Lower leg skin (tissue), 4 donors: ENCODE results near the gene CEP76. TPM values are rescaled to one million over a fixed set of nuclear protein-coding genes. Genes with fewer than 3 reads are reported as not detected.

Source experiments
- DNase-seq, 2 donors: peaks; one replicate each; pipeline ENCODE4 v3.0.0-alpha.2; 2019; ENCODE audit warnings: low spot score in 2 of 2
- H3K4me3 ChIP-seq: fragments of 200-600 bp; sonication (generic); 2 replicates; pipeline ENCODE4 v1.5.1; 2017; ENCODE audit warnings: mild to moderate bottlenecking, low read depth; ENCODE audit not compliant: poor library complexity, severe bottlenecking
- CTCF ChIP-seq, 3 donors: fragments of 450-650 bp; IDR thresholded peaks; one replicate each; pipeline ENCODE4 v1.5.1; 2016; ENCODE audit warnings: antibody characterized with exemption in 3 of 3, mild to moderate bottlenecking in 3 of 3, moderate library complexity in 2 of 3
- POLR2A ChIP-seq, 2 donors: fragments of 450-650 bp; IDR thresholded peaks; one replicate each; pipeline ENCODE4 v1.6.1; 2016 to 2017; ENCODE audit warnings: antibody characterized with exemption in 2 of 2, mild to moderate bottlenecking in 1 of 2, moderate library complexity in 1 of 2
- WGBS, 2 donors: methylation state at CpG; one replicate each; pipeline ENCODE4 v1.1.5; 2018; 5-methylcytosine and 5-hydroxymethylcytosine counted together
- intact Hi-C: fragments of 100-400 bp; cut with DNase I; formaldehyde crosslinking; loops from one replicate; pipeline ENCODE4 v1.15.0; 2023; ENCODE audit warnings: low total_unique reads
- total RNA-seq, 4 donors: library from RNA; depleted of rRNA; stranded (reverse); fragments of >200 nt; gene quantifications; one replicate each; pipeline ENCODE4 v1.1.0, GENCODE V29; 2016

Gene CEP76
- total RNA-seq, 4 donors from 2014 or later = 16.1 to 18.9 (median 18.0) TPM

GRCh38 chr18:12703096-12703567 lies 609 bp upstream of the CEP76 start:
- 1% methylated on average over 26 to 28 of the region's 28 CpGs for WGBS, 2 donors
- no peak for TF ChIP-seq CTCF (IDR thresholded peaks at IDR 0.05)
- TF ChIP-seq POLR2A (IDR thresholded peaks at IDR 0.05) = no peak
- DNase-seq = no peak
- intact Hi-C loops = no loop called here
- H3K4me3 ChIP-seq = peak overlapping the region; percentile 87

DNA sequence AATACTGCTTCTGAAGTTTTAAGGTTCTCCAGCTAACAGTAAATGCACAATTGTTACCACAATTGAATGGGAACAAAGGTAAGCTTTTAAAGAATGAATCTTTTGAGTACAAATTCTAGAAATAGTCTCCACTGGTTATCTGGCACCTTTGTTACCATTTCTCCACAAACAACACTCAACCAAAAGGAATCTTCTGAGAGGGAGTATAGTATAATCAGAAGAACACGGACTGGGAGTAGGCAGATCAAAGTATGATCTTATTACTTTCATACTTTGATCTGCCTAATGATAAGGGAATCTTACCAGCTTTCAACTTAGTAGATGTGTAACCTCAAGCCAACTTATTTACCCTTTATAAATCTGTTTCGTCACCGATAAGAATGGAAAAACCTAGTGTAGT lies 1.4 kb downstream of the CEP76 start:
- no peak for DNase-seq
- intact Hi-C loops = no loop called here
- TF ChIP-seq CTCF (IDR thresholded peaks at IDR 0.05) (no peak), POLR2A (IDR thresholded peaks at IDR 0.05) (no peak)
- WGBS, 2 donors = 59 to 63% methylated on average over 3 of the region's 3 CpGs
- H3K4me3 ChIP-seq = no peak overlapping the region

DNA sequence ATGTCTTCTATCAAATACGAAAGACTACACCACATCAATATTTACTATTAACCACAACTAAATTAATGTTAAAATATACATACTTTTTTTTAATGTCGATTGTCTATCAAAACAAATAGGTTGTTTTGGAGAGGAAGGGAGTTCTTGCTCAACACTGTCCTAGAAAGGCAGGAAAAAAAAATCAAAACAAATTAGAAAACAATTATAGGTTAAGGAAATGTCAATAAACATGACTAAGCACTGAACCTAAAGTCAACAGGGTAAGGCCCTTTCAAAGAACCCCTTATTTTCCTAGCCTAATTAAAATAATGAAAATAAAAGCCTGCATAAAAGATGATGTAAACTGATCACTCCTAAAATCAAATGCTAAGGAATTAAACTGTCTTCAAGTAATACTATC lies 2.8 kb downstream of the CEP76 start:
- DNase-seq = no peak

DNA sequence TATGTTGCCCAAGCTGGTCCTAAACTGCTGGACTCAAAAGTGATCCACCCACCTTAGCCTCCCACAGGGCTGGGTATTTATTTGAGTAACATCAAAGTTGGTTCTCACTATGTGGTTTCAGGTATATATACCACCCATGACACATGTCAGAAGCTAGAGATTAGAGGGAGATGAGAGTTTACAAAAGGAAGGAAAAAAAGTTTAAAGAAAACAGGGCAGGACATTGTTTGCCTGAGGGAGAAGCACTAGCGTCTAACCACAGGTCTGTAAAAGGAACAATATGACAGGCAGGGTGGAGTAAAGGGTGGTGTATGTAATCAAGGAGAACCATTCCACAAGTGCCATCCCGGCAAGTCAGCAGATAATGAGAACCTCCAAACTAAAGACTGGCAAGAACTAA lies 8.5 kb downstream of the CEP76 start:
- intact Hi-C loops = no loop called here
- no peak overlapping the region for H3K4me3 ChIP-seq
- DNase-seq = no peak
- 20 to 71% methylated on average over 2 of the region's 2 CpGs for WGBS, 2 donors
- no peak for TF ChIP-seq POLR2A (IDR thresholded peaks at IDR 0.05)
- TF ChIP-seq CTCF (IDR thresholded peaks at IDR 0.05) = no peak

More for the DNA sequence above, 2.8 kb downstream of the CEP76 start:
- H3K4me3 ChIP-seq = no peak overlapping the region
- TF ChIP-seq POLR2A (IDR thresholded peaks at IDR 0.05) (no peak), CTCF (IDR thresholded peaks at IDR 0.05) (no peak)
- 79 to 81% methylated on average over 2 of the region's 2 CpGs for WGBS, 2 donors
- intact Hi-C loops = no loop called here

DNA sequence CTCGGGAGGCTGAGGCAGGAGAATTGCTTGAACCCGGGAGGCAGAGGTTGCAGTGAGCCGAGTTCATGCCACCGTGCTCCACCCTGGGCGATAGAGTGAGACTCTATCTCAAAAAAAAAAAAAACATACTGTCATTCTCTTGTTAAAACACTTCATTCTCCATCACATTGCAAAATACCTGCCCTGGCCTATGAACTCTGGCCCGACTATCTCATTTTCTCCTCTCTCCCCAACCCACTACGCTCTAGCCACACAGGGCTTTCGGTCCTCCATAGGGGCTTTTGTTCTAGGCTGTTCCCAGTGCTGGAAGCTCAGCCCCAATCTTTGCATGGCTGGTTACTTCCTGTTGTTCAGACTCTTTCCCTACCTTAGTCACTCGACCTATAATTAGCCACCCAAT lies 10.3 kb downstream of the CEP76 start:
- no peak for DNase-seq
- H3K4me3 ChIP-seq = no peak overlapping the region
- TF ChIP-seq CTCF (IDR thresholded peaks at IDR 0.05) = no peak
- no peak for TF ChIP-seq POLR2A (IDR thresholded peaks at IDR 0.05)
- intact Hi-C loops = no loop called here
- 85 to 92% methylated on average over 9 of the region's 9 CpGs for WGBS, 2 donors

DNA sequence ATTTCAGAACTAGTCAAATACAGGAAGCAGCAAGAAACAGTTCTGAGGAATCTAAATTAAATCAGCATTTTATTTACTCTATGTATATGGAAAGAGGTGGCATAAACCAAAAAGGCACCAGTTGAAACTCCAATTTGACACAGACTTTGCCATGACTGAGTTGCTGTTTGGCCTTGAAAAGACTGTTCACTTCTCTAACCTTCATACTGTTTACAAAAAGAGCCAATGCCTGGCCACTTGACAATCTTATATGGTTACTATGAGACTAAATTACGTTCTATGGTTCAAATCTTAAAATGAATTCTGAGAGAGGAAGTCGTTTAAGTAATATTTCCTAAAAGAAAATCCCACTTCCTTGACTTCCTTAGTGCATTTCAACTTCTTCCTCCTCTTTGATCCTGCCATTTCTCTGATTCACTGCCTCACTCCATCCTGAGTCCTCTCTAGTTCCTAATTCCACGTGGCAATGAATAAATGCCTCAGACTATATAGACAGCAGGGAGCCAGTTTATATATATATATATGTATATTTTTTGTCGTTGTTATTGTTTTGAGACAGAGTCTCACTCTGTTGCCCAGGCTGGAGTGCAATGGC lies 13.2 kb downstream of the CEP76 start:
- TF ChIP-seq CTCF (IDR thresholded peaks at IDR 0.05) = no peak
- no peak for TF ChIP-seq POLR2A (IDR thresholded peaks at IDR 0.05)
- 70 to 74% methylated on average over 4 of the region's 4 CpGs for WGBS, 2 donors
- intact Hi-C loops = no loop called here
- DNase-seq = no peak
- no peak overlapping the region for H3K4me3 ChIP-seq
